PC-9 (cell line): ENCODE data around the gene MCU. TPM values are rescaled to one million over a fixed set of nuclear protein-coding genes. Genes with fewer than 3 reads are reported as not detected.

Experiments
- BruUV-seq: library from RNA; stranded (reverse); fragments of 400-500 nt; replicated peaks from 2 replicates; lab custom pipeline; 2021; lab: Mats Ljungman, UMichigan
- CTCF ChIA-PET: fragments of 300-600 bp; sonication (Branson Sonifier 250); formaldehyde crosslinking; loops from one replicate; lab custom pipeline; 2022; ENCODE audit warnings: antibody characterized with exemption; lab: Charles Lee
- POLR2A ChIA-PET: fragments of 300-600 bp; sonication (Branson Sonifier 250); formaldehyde crosslinking; loops from one replicate; lab custom pipeline; 2022; ENCODE audit warnings: antibody characterized with exemption; ENCODE audit not compliant: unreplicated experiment; lab: Charles Lee
- DNase-seq, 2 experiments: peaks; one replicate each; pipeline versions ENCODE4 v3.0.0 to v3.0.0-alpha.2; 2015 to 2022; ENCODE audit warnings: mixed read lengths in 1 of 2
- H2AFZ ChIP-seq: fragments of 200-600 bp; sonication (generic); 2 replicates; pipeline ENCODE4 v1.8.1; 2017; ENCODE audit warnings: antibody characterized with exemption
- H3F3A ChIP-seq: fragments of 200-600 bp; sonication (generic); 2 replicates; pipeline ENCODE4 v1.8.1; 2017; ENCODE audit warnings: antibody characterized with exemption, mild to moderate bottlenecking, low read depth; ENCODE audit not compliant: insufficient read depth
- H3K27ac ChIP-seq: fragments of 200-600 bp; sonication (generic); 2 replicates; pipeline ENCODE4 v1.6.1; 2016; ENCODE audit warnings: mixed run types
- H3K27me3 ChIP-seq: fragments of 200-600 bp; sonication (generic); 2 replicates; pipeline ENCODE4 v1.6.1; 2016; ENCODE audit warnings: low read depth, mixed run types; ENCODE audit not compliant: insufficient read depth
- H3K36me3 ChIP-seq: fragments of 200-600 bp; sonication (generic); 2 replicates; pipeline ENCODE4 v1.6.1; 2016; ENCODE audit warnings: low read depth, mixed run types
- H3K4me1 ChIP-seq: fragments of 200-600 bp; sonication (generic); replicated peaks from 2 replicates; pipeline ENCODE4 v1.6.1; 2016; ENCODE audit warnings: mixed run types; ENCODE audit not compliant: insufficient read depth
- H3K4me2 ChIP-seq: fragments of 200-600 bp; sonication (generic); 2 replicates; pipeline ENCODE4 v1.6.1; 2017; ENCODE audit warnings: mixed run types
- H3K4me3 ChIP-seq: fragments of 200-600 bp; sonication (generic); 2 replicates; pipeline ENCODE4 v1.6.1; 2016; ENCODE audit warnings: mixed run types
- H3K79me2 ChIP-seq: fragments of 200-600 bp; sonication (generic); 2 replicates; pipeline ENCODE4 v1.6.1; 2017; ENCODE audit warnings: low read depth, mixed run types
- H3K9me2 ChIP-seq: fragments of 200-600 bp; sonication (generic); 2 replicates; pipeline ENCODE4 v1.8.1; 2017; ENCODE audit warnings: mild to moderate bottlenecking; ENCODE audit not compliant: insufficient read depth
- H3K9me3 ChIP-seq: fragments of 200-600 bp; sonication (generic); 2 replicates; pipeline ENCODE4 v1.8.1; 2016; ENCODE audit warnings: low read depth; ENCODE audit not compliant: insufficient read depth
- H4K20me1 ChIP-seq: fragments of 200-600 bp; sonication (generic); 2 replicates; pipeline ENCODE4 v1.8.1; 2017; ENCODE audit not compliant: insufficient read depth
- EZH2 ChIP-seq: fragments of 200-600 bp; sonication (generic); IDR thresholded peaks from 2 replicates; pipeline ENCODE4 v1.8.0; 2017; ENCODE audit warnings: antibody characterized with exemption, low read depth
- intact Hi-C: fragments of 100-400 bp; cut with micrococcal nuclease; formaldehyde crosslinking; loops from one replicate; pipeline ENCODE4 v1.10.0; 2022; ENCODE audit not compliant: unreplicated experiment
- total RNA-seq: library from RNA; stranded (reverse); gene quantifications from 2 replicates; pipeline ENCODE4 v1.2.3, GENCODE V29; 2021
- TF ChIP-seq, protein P1 (sequence below): fragments of 200-600 bp; sonication (generic); conservative IDR thresholded peaks from 2 replicates; pipeline ENCODE4 v1.6.1; 2017; ENCODE audit warnings: mixed run types, antibody characterized with exemption, mild to moderate bottlenecking, moderate library complexity

MCU gene
- total RNA-seq, 1 experiment from 2014 or later = 59.5 TPM

GRCh38 chr10:72893136-72893798 is 201.3 kb downstream of the MCU start, which contains the start of gene OIT3:
Gene OIT3 (plus strand): TSS chr10:72893739. CDS start chr10:72893799, 60 bp downstream.
- POLR2A ChIA-PET = no interaction called here
- Histone ChIP-seq H3K79me2 (no peaks in the 10 kb centered on the region), H3K4me1 (no peaks in the 10 kb centered on the region), H4K20me1 (no peaks in the 10 kb centered on the region), H3K9me3 (no peaks in the 10 kb centered on the region), H2AFZ (no peak within 1 kb of the TSS), H3F3A (no peaks in the 10 kb centered on the region), H3K27me3 (no peaks in the 10 kb centered on the region), H3K9me2 (no peaks in the 10 kb centered on the region), H3K36me3 (no peaks in the 10 kb centered on the region), H3K4me3 (no peak within 1 kb of the TSS), H3K27ac (no peak within 1 kb of the TSS), H3K4me2 (no peak within 1 kb of the TSS)
- intact Hi-C loops = no loop called here
- CTCF ChIA-PET = interaction anchor here (0.6 kb wide), 1 partner anchor 404 kb away, joined by 6 read pairs; no protein-coding TSS in a partner anchor
- no peak for DNase-seq
- TF ChIP-seq, protein P1, sequence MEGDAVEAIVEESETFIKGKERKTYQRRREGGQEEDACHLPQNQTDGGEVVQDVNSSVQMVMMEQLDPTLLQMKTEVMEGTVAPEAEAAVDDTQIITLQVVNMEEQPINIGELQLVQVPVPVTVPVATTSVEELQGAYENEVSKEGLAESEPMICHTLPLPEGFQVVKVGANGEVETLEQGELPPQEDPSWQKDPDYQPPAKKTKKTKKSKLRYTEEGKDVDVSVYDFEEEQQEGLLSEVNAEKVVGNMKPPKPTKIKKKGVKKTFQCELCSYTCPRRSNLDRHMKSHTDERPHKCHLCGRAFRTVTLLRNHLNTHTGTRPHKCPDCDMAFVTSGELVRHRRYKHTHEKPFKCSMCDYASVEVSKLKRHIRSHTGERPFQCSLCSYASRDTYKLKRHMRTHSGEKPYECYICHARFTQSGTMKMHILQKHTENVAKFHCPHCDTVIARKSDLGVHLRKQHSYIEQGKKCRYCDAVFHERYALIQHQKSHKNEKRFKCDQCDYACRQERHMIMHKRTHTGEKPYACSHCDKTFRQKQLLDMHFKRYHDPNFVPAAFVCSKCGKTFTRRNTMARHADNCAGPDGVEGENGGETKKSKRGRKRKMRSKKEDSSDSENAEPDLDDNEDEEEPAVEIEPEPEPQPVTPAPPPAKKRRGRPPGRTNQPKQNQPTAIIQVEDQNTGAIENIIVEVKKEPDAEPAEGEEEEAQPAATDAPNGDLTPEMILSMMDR = no peak
- TF ChIP-seq EZH2 = no peak
- no TSS peak for BruUV-seq

- POLR2A ChIA-PET = no interaction called here
- Histone ChIP-seq H3K4me3 (no peak overlapping the region), H2AFZ (no peak overlapping the region), H3K9me2 (no peaks in the 10 kb centered on the region), H4K20me1 (no peaks in the 10 kb centered on the region), H3K27ac (no peak overlapping the region), H3K79me2 (no peaks in the 10 kb centered on the region), H3K4me2 (no peak overlapping the region), H3F3A (no peaks in the 10 kb centered on the region), H3K27me3 (no peaks in the 10 kb centered on the region), H3K9me3 (no peaks in the 10 kb centered on the region), H3K36me3 (no peaks in the 10 kb centered on the region), H3K4me1 (no peaks in the 10 kb centered on the region)
- TF ChIP-seq, protein P1 = no peak
- no peak for TF ChIP-seq EZH2
- DNase-seq = no peak
- intact Hi-C loops = no loop called here
- CTCF ChIA-PET = no interaction called here
- no TSS peak for BruUV-seq
These were observed 203.4 kb downstream of the MCU start for GRCh38 chr10:72895236-72895850.

DNA sequence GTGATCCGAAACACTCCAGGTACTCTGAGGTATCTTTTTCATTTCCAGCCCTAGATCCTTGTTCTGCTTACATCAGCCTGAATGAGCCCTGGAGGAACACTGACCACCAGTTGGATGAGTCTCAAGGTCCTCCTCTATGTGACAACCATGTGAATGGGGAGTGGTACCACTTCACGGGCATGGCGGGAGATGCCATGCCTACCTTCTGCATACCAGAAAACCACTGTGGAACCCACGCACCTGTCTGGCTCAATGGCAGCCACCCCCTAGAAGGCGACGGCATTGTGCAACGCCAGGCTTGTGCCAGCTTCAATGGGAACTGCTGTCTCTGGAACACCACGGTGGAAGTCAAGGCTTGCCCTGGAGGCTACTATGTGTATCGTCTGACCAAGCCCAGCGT is 206.7 kb downstream of the MCU start:
- Histone ChIP-seq H3K4me1 (no peaks in the 10 kb centered on the region), H3K36me3 (no peaks in the 10 kb centered on the region), H2AFZ (no peak overlapping the region), H4K20me1 (no peaks in the 10 kb centered on the region), H3F3A (no peaks in the 10 kb centered on the region), H3K4me2 (no peak overlapping the region), H3K27ac (no peak overlapping the region), H3K9me3 (no peaks in the 10 kb centered on the region), H3K4me3 (no peak overlapping the region), H3K27me3 (no peaks in the 10 kb centered on the region), H3K9me2 (no peaks in the 10 kb centered on the region), H3K79me2 (no peaks in the 10 kb centered on the region)
- CTCF ChIA-PET = no interaction called here
- no peak for TF ChIP-seq EZH2
- TF ChIP-seq, protein P1 = no peak
- intact Hi-C loops = no loop called here
- BruUV-seq = no TSS peak
- DNase-seq = no peak
- POLR2A ChIA-PET = no interaction called here
